Esophagus squamous epithelium (tissue), 4 donors: ENCODE results near the gene DKK3.

Source experiments
- CTCF ChIP-seq, 6 experiments: fragments of 450-650 bp in 4 of 6; fragments of 200-600 bp in 2 of 6; sonication (generic) in 2 of 6; IDR thresholded peaks; one replicate each; pipeline ENCODE4 v1.5.1; 2016 to 2019; ENCODE audit warnings: antibody characterized with exemption in 6 of 6, mild to moderate bottlenecking in 4 of 6, moderate library complexity in 4 of 6
- POLR2A ChIP-seq, 4 donors: fragments of 450-650 bp; IDR thresholded peaks; one replicate each; pipeline ENCODE4 v1.6.1; 2017; ENCODE audit warnings: antibody characterized with exemption in 4 of 4, mild to moderate bottlenecking in 4 of 4, moderate library complexity in 3 of 4

- TF ChIP-seq CTCF (IDR thresholded peaks at IDR 0.05): no peak
- TF ChIP-seq POLR2A (IDR thresholded peaks at IDR 0.05): no peak
Observed at GRCh38 chr11:11985016-11985715, 23.3 kb downstream of the DKK3 start.
